Germinal center (tissue), 1 donor: Measurements from ENCODE around the gene IRGC.
"Not testable (repeated sequence)": the region's sequence is repeated elsewhere in the genome, so short reads cannot be mapped to it uniquely, and the experiment has no call there.

Experiments used
- DNase-seq: peaks from one replicate; pipeline ENCODE4 v3.0.0; 2012; ENCODE audit warnings: mixed read lengths, low spot score

The IRGC gene, protein sequence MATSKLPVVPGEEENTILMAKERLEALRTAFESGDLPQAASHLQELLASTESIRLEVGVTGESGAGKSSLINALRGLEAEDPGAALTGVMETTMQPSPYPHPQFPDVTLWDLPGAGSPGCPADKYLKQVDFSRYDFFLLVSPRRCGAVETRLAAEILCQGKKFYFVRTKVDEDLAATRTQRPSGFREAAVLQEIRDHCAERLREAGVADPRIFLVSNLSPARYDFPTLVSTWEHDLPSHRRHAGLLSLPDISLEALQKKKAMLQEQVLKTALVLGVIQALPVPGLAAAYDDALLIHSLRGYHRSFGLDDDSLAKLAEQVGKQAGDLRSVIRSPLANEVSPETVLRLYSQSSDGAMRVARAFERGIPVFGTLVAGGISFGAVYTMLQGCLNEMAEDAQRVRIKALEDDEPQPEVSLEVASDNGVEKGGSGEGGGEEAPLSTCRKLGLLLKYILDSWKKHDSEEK

DNA sequence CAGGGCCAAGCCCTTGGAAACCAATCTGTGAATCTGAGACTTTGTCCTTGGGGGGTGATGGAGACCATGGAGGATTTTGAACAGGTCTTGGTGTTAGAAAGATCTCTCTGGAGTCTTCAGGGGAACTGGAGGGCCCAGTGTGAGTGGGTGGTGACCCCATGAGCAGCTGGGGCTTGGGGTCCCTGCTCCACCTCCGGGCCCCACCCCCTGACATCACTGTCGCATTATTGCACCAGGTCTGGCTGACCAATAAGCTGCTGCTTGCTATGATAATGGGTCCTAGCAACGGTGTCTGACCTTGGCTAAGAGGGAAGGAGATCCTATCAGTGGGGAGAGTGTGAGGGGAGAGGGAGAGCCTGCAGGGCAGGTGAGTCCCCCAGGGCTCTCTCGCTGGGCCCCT, at the start of gene IRGC:
IRGC (plus strand) TSS at position 301 of the 400 bp plus-strand sequence. CDS start 2,483 bp downstream, outside the sequence.
- DNase-seq, result no peak

DNA sequence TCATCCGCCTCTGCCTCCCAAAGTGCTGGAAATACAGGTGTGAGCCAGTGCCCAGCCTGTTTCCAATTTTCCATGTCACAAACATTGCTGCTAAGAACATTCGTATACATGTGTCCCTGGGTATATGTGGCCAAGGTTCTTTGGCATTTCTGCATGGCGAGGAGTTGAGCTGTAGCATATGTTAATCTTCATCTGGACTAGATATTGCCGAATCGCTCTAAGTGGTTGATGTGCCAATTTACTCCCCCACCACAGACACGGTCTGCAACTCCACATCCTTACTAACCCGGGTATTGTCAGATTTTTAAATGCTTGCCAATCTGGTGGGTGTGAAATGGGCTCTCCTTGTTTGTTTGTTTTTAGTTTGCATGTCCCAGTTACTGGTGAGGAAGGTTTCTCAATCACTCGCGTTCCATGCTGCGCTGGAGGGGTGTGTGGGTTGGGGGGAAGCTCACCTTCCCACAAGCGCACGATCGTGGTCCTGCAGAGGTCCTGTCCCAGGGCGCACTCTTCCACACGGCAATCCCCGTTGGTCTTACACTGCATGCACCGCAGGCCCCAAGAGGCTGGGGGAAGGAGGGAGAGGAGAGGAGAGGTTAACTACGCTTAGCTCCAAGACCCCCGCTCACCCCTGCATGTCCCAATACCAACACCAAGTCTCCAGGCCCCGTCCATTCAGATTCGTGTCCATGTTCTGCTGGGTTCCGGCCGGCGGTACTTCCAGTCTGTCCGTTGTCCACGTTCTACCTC, 48.6 kb upstream of the IRGC start:
- DNase-seq, result no peak

DNA sequence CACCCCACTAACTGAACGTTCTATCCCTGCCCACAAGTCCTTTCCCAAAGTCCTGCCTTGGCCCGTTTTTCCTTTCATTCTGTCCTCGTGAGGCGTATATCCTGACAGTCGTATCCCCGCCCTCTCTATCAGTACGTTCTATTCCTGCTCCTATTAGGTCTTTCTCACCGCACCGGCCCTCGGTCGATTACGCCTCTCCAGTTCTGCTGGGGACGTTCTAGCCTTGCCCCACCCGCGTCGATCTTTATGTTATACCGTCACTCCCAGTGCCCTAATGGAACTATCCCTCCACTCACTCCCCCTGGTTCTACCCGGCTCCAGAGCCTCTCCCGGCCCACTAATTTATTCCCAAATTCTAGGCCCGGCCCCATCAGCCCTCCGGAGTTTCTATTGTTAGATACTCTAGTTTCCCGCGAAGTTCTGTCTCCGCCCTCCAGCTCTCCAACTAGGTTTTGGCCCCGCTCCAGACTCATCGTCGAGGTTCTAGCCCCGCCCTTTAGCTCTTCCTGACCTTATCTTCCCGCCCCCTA, 47.9 kb upstream of the IRGC start:
- DNase-seq, result no peak

GRCh38 chr19:43668406-43669109, 47.3 kb upstream of the IRGC start:
- DNase-seq, result peak; percentile 94

- DNase-seq, result no peak
Observed at GRCh38 chr19:43672061-43672679, 43.7 kb upstream of the IRGC start.

DNA sequence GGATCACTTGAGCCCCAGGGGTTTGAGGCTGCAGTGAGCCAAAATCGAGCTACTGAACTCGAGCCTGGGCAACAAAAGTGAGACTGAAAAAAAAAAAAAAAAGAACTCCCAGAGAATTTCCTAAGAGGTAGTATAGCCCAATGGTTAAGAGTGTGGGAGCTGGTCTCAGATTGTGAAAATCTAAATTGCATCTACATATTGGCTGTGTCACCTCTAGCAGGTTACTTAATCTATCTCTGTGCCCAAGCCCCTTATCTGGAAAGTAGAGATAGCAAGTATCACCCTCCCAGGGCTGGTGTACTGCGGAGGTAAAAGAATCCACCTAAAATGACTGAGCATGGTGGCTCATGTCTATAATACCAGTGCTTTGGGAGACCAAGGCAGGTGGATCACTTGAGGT, 42.2 kb upstream of the IRGC start:
- DNase-seq, result no peak

DNA sequence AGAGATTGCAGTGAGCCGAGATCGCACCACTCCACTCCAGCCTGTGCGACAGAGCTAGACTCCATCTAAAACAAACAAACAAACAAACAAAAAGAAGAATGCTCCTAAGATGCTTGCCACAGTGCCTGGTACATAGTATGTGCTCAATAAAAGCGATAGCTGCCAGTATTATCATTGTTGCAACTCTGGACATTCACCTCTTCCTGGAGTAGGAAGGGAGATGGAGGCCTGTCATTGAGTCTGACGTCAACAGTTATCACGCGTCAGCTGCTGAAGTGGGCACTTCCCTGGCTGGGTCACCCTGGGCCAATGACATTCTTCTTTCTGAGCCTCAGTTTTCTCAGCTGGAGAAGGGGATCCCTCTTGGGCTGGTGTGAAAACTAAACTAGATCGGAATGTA, 41.7 kb upstream of the IRGC start:
- no peak for DNase-seq

DNA sequence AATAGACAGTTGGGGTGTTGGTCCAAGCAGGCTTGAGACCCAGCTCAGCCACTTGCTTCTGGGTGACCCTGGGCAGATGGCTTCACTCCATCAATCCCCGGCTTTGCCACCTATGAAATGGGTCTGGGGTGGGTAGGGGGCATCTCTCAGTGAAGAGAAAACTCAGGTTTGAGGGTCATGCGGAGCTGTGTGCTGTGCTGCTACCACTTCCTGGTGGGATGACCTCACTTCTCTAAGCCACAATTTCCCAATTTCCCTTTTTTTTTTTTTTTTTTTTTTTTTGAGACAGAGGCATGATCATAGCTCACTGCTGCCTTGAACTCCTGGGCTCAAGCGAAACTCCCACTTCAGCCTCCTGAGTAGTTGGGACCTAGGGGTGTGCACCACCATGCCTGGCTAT, 41.3 kb upstream of the IRGC start:
- DNase-seq, result no peak

GRCh38 chr19:43675269-43675879, 40.5 kb upstream of the IRGC start:
- DNase-seq, result no peak

GRCh38 chr19:43675906-43676305, 40.0 kb upstream of the IRGC start:
- no peak for DNase-seq

- no peak for DNase-seq
Observed at GRCh38 chr19:43678512-43679261, 37.2 kb upstream of the IRGC start.

DNA sequence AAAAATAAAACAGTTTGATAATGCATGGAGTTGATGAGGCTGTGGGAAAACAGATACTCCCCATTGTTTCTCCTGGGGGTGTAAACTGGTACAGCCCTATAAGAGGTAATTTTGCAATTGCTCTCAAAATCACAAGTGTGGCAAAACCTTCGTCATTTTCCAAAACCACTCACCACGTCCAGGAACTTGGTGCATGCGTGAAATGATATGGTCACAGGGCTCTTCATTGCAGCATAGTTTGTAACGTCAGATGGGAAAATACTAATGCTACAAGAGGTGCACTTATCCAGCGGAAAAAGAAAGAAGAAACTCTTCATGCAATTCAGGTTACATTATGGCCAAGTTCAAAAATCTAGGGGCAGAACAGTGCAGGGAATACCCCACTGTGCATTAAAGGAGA, 34.1 kb upstream of the IRGC start:
- no peak for DNase-seq

DNA sequence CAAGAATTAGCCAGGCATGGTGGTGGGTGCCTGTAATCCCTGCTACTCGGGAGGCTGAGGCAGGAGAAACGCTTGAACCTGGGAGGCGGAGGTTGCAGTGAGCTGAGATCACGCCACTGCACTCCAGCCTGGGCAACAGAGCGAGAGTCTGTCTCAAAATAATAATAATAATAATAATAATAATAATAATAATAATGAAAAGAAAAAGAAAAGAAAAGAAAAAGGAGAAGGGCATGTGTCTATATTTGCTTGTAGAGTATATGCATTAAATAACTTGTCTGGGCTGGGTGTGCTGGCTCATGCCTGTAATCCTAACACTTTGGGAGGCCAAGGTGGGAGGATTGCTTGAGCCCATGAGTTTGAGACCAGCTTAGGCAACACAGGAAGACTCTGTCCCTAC, 33.6 kb upstream of the IRGC start:
- not testable (repeated sequence) for DNase-seq

- DNase-seq, result no peak
Observed at GRCh38 chr19:43682824-43683661, 32.8 kb upstream of the IRGC start.

DNA sequence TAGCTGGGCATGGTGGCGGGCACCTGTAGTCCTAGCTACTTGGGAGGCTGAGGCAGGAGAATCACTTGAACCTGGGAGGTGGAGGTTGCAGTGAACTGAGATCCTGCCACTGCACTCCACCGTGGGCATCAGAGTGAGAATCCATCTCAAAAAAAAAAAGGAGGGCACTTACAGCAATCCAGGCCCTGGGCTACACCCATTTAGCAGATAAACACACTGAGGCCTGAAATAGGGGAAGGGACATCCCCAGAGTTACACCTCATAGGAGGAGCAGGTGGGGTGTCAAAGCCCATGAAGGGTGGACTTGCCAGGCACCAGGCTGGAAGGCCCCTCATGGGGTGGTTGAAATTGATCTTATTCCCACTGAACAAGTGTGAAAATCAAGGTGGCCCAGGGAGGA, 32.0 kb upstream of the IRGC start:
- DNase-seq, result no peak

DNA sequence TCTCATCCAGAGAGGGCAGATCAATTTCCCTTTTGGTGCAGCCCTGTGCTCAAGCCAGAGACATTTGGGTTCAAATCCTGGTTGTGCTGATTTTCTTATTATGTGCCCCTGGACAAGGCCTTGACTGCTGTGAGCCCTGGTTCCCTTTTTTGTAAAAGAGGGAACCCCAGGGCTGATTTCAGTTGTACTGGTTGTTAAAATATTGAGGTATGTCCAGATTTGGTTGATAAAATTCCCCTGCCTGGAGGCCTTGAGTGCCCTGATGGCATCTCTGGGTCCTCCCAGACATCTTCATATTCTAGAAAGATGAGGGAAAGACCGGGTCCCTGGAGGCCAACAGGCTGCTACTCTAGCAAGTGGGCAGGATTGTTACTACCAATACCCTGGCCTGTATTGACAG, 31.6 kb upstream of the IRGC start:
- no peak for DNase-seq

GRCh38 chr19:43687660-43687997, 28.2 kb upstream of the IRGC start:
- no peak for DNase-seq

DNA sequence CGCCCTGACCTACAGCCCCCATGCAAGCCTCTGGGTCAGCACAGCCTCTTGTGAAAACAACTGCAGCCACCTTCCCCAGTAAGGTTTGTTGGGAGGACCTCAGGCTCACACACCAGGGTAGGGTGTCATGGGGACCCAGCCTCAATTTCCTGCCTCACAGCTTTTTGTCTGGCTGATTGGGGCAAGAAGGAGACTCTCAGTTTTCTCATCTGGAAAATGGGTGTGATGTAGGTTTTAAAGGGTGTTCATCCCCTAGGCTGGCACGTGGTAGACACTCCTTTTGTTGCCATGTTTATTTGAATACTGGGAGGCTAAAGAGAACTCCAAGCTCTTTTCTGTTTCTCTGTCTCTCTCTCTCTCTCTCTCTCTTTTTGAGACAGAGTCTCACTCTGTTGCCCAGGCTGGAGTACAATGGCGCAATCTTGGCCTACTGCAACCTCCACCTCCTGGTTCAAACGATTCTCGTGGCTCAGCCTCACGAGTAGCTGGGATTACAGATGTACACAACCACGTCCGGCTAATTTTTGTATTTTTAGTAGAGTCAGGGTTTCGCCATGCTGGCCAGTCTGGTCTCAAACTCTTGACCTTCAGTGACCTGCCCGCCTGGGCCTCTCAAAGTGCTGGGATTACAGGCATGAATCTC, 27.7 kb upstream of the IRGC start:
- no peak for DNase-seq

DNA sequence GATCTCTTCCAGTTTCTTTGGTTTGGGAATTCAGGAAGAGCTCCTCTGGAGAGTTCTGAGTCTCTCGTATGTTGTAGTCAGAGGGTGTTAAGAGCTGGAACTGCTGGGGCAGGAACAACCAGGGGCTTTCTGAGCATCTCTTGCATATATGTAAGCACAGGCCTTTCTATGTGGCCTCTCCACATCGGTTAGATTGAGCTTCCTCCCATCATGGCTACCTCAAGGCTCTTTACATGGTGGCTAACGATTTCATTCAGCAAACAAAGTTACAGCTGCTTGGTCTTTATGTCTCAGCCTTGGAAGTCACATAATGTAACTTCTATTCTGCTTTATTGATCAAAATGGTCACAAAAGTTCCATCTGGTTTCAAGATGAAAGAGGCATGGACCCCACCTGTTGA, 25.4 kb upstream of the IRGC start:
- no peak for DNase-seq

DNA sequence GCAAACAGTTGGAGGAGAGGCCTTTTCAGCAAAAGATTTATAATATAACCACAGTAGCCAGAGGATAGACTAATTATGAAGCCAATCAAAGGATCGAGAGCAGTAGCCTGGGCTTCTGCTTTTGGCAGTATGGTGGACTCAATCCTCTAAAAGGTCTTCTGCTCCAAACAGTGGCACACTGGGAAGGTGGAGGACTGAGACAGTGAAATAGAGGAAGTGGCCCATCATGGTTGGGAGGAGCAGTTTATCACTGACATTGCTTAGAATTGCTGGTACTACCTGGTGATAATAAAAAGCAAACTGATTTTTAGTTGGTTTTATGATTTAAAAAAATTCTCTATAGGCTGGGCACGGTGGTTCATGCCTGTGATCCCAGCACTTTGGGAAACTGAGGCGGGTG, 25.0 kb upstream of the IRGC start:
- no peak for DNase-seq
